ENCODE results near the gene MDH1.

GRCh38 chr2:63576546-63576945, 12.2 kb upstream of the MDH1 start:
- TF ChIP-seq, protein P1, sequence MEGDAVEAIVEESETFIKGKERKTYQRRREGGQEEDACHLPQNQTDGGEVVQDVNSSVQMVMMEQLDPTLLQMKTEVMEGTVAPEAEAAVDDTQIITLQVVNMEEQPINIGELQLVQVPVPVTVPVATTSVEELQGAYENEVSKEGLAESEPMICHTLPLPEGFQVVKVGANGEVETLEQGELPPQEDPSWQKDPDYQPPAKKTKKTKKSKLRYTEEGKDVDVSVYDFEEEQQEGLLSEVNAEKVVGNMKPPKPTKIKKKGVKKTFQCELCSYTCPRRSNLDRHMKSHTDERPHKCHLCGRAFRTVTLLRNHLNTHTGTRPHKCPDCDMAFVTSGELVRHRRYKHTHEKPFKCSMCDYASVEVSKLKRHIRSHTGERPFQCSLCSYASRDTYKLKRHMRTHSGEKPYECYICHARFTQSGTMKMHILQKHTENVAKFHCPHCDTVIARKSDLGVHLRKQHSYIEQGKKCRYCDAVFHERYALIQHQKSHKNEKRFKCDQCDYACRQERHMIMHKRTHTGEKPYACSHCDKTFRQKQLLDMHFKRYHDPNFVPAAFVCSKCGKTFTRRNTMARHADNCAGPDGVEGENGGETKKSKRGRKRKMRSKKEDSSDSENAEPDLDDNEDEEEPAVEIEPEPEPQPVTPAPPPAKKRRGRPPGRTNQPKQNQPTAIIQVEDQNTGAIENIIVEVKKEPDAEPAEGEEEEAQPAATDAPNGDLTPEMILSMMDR (IDR thresholded peaks at IDR 0.05) = no peak
- TF ChIP-seq ZFX (IDR thresholded peaks at IDR 0.05; ENCODE audit: borderline replicate concordance) = no peak

Data from 22Rv1 (cell line).